ENCODE measurements around the gene RGMB.
A peak's percentile ranks its signal among the peaks of the same experiment; 100 is the strongest.

RGMB gene

DNA sequence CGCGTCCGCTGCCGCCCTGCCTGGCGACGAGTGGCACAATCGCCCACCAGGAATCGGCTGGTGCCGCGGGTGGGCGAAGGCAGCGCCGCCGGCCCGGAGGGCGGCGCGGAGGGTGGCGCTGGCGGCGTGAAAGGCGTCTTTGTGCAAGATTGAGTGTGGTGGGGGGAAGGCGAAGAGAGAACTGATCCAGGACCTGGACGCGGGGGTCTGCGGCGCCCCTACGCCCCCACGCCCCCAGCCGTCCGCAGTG lies 4.6 kb upstream of the RGMB start:
- DNase-seq: no peak

- DNase-seq: peak; percentile 72
These were observed 4.1 kb upstream of the RGMB start for GRCh38 chr5:98769210-98769958.

- no peak for DNase-seq
These were observed 3.6 kb upstream of the RGMB start for GRCh38 chr5:98769959-98770208.

DNA sequence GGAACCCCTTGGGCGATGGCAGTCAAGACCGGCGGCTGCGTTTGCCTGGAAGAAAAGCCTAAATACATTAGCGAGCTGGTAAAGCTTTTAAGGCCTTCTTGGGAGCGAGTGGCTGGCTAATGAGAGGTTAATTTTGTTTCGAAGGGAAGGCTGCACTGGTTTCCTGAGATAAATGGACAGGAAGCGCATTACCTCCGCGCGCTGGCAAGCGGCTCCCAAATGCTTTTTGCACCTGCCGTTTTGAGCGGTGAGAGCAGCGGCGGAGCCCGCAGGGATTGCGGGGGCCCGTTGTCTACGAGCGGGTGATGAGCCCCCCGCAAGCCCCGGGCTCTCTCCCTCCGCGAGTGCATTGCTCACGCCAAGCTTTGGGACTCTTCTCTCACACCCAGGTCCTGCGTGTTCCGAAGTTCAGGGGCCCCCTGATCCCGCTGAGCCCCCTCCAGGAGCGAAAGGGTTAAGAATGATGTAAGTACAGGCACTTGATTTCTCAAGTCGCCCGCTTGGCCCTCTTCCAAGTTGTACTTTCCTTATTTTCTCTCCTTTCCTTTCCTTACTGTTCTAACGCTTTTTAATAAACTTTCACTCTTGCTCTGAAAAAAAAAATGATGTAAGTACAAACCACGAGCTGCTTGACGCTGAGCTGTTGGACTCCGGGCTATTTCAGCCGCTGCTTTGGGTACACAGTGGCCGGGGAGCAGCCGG lies 3.1 kb upstream of the RGMB start:
- peak; percentile 76 for DNase-seq

DNA sequence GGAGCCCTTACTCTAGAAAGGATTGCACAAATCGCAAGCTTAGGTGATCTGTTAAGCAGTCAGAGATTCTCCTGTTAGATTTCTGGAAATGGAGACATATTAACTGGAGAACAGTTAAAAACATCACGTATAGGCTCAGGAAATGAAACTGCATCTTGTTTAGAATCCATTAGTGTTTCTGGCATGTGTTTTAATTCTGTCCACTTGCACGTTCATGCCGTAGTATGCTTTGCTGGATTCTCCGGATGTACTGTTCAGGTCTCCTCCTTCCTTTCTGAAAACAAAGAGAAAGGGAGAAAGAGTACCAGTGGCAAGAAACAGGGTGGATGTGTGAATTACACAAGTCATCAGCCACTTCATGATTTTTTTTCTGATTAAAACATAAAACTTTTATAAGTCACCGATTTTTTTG lies 2.5 kb upstream of the RGMB start:
- peak; percentile 76 for DNase-seq

- peak; percentile 87 for DNase-seq
These were observed 1.9 kb upstream of the RGMB start for GRCh38 chr5:98771382-98772109.

DNA sequence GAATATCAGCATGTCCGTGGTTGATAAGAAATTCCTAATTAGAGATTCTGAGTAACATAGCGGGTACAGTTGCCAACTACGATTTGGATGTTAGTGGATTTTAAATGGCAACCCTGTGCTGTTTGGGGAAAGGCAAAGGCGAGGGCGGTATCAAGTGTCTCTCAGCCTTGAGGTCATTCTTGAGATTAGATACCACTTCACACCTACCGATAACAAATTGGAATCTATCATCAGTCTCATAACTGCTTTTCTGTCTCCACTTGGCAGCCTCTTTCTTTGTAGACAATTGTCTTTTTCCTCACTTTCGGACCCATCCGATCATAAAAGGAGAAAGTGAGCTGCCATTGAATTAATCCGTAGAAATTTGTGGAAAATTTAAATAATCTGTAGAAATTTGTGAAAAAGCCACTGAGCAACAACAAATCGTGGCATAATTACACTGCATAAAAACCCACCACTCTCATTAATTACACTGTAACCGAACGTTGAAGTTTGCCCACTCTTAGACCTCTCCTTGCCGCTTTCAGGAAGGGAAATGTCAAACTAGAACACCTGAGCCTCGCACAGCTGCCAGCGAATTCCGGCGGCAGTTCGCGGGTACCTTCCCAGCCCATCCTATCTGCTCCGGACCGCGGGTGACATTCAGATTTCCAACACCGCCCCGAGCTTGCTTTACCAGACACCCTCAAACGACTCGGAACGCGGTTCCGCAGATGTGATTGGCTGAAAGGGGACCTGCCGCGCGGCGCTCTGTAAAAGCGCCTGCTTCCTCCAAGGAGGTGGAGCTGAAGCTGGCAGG lies 849 bp upstream of the RGMB start:
- DNase-seq: peak; percentile 91

DNA sequence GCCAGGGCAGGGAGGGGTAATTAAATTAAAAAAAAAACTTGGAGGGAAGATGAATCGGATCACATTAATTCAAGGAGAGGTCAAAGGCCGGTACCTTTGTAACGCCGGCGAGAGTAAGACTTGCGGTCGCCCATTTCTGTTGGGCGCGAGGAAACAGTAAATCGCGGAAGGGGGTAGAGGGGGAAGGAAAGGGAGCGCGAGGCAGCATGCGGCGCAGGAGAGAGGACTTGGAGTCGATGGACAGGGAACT lies 324 bp upstream of the RGMB start:
- DNase-seq: no peak

DNA sequence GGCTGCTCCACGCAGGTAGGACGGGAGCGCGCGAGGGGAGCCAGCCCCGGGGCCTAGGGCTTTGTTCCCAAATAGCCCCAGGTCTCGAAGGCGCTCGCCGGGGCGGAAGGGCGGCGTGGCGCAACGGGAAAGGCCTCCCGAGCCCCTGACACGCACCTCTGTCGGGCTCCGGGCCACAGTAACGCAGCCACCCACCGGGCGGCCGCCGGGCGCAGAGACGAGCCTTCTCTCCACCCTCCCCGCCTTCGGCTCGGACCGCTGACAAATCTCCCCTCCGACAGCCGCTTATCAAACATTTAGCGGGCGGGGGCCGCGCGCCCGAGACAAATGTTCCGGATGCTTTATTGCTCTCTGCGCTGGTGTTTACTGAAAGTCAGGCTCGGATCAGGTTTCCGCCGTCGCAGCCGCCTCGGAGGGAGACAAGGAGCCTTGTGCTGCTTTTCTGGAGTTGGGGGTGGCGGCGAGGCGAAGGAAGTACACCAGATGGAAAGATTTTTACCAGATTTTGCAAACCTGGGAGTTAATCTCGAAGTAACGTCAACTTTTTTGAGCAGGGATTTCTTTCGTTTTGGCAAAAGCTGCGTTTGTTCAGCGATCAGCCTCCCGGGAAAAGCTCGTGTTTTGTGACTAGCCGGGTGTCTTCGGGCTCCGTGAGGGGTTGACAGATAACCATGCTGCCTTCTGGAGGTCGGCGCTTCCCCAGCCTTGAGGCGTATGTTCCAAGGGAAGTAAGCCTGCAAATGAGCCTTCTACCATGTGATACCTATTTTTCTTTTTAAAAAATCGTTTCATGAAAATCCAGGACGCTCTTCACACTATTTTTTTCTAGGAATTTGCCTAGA lies 950 bp downstream of the RGMB start:
- peak; percentile 53 for DNase-seq

DNA sequence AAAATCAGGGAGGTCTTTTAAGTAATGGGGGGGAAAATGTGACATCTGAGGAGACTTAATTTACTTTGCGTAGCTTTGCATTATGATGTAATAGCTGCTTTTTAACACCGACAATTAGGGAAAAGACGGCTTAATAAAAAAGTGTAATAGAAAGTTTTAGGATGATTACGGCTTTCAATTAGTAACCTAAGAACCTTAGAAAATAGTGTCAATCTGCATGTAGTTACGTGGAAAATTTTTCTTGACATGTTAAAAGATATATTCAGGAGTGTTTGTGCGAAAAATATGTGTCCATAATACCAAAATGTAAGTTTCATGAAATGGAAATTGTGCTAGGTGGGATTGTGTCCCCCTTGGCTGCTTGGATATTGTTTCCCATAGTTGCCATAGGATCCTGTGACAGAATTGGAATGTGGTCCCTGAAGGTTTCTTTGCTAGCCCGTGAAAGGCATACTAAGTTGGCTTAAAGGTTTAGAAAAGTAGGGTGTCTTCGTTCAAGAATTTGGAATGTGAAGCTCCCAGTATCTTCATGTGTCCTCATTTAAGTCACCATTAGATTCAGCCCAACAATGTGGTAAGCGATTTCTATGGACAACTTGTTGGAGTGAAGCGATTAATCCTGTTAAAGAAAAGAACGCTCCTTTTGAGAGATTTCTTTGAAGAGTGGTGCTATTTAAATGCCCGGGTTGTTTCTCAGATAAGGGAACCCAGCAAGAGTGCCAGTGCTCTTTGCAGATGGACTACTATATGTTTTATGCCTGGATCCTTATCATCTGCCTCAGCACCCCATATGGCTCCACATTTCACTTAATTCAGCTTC lies 2.0 kb downstream of the RGMB start:
- no peak for DNase-seq

- DNase-seq: no peak
These were observed 2.7 kb downstream of the RGMB start for GRCh38 chr5:98776066-98776705.

GRCh38 chr5:98777295-98777694 lies 3.8 kb downstream of the RGMB start:
- DNase-seq: no peak

DNA sequence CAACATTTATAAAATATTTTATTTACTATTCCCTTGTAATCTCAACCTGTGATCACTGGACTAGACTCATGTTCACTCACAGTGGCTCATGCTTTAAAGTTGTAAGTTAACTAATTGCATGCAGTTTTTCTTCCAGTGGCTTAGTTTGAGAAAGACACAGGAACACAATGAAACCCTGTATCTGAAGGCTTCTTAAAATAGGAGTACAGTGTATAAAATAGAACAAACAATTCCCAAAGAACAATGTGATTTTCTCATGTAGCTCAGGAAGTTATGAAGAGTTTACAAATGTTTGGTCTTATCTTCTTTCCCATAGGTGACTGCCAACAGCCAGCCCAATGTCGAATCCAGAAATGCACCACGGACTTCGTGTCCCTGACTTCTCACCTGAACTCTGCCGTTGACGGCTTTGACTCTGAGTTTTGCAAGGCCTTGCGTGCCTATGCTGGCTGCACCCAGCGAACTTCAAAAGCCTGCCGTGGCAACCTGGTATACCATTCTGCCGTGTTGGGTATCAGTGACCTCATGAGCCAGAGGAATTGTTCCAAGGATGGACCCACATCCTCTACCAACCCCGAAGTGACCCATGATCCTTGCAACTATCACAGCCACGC lies 5.9 kb downstream of the RGMB start:
- DNase-seq: no peak

DNA sequence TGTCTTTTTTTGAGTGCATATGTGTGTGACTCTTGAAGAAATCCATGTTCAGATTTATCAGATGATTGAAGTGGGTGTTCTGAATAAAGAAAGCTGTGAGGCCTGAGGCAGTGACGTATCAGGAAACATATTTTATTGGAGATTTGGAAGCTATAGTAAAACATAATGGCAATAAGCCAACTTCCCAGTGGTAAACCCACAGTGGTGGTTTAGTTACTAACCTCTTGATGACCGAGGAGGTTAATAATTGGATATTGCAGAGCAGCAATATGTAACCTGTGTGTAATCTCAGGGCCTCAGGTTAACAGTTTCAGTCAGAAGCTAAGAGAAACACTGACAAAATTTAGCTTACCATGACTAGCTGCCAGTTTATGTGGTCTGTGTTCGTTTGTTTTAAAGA lies 6.9 kb downstream of the RGMB start:
- no peak for DNase-seq

DNA sequence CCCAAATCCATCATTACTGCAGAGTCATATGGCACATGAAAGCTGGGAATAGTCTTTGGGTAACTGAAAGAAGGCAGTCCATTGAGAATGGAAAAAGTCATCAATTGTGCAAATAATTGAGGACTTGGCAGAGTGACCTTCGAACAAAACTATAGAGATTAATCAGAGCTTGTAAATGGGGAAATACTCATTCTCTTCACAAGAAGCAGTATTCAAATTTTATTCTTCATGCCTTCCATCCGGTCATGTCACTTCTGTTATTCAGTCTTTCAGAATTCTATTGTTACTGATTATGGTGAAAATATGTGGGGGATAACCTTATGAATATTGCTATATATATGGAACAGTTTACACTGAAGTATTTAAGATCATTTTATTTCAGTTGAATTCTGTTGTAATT lies 8.1 kb downstream of the RGMB start:
- DNase-seq: no peak

DNA sequence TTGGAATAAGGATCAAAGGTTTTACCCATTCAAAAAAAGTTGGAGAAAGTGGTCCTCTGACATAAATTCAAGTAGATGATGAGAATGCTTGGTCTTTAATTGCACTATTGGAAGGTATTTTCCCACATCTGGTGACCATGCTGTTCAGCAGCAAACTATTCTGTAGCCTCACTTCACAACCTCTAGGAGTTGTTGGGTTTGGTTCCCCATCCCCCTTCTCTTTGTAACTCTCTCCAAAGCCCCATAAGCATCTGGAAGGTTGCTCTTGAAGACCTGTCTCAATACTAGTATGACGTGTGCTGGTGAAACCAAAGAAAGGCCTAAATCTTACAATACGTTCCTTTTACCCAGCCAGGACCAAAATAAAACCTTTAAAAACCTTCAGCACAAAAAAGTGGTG lies 8.5 kb downstream of the RGMB start:
- DNase-seq: no peak

GRCh38 chr5:98783051-98783649 lies 9.7 kb downstream of the RGMB start:
- no peak for DNase-seq

DNA sequence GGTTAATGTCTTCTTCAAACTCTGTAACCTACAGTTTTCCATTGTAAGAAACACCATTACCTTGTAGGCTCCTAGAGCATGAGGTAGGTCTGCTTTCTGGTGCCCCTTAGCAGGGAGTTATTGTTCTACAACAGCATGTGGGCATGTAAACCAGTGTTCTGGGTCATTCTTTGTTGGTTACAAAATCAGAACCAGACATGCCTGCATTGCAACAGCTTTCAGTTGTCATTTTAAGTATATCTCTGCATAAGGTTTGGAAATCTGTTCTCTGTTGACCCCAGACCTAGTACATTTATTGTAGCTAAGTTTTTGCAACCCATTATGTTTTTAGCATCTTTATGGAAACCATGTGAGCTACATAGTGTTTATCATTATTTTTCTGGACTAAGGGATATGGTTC lies 10.9 kb downstream of the RGMB start:
- no peak for DNase-seq

DNA sequence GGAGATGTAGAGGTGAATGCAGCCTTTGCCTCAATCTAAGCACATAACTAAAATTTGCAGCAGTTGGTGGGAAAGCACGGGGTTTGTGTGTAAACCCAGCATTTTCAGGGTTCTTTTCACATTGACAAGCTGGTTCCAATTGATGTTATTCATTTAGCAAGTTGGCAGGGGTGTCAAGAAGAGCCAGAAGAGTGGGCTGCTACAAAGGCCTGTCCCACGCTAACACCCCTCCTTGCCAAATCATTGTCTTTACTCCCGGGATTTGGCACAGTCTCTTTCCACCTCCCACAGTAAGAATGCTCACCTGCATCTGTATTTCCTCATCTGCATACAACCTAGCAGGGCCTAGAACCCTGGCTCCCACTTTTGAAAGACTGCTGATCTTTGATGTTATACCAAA lies 11.8 kb downstream of the RGMB start:
- no peak for DNase-seq

DNA sequence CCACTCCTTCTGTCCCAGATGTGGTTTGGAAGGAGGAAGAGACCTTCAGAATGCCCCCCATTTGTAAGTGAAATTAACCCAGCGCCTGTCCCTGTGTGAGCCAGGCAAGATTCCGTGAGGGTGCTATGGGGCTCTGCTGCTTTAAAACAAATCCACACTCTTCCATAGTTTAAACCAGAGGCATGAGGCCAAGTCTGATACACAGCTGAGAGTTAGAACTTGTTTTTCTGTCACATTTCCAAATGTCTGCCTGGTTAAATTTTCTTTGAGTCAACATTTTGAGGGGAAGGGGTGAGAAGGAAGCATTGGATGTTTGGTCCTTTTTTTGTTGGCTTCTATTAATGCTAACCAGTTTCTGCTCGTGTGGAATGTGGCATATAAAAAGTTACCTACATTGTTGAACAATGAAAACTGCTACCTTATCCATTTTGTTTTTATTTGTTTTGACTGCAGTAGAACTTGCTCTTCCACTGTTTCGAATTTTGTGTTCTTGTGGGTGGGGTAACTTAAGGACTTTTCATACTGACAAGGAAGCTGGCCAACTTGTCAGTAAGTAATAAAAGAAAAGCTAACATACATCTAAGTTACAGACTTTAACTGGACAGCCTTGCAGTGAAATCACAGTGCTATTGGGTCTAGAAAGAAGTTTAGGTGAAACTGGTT lies 12.9 kb downstream of the RGMB start:
- no peak for DNase-seq

Measured in NCI-H1092 treated with DMSO at 0.1 percent for 48 hours (cell line).